Loucy (cell line): Measurements from ENCODE around the gene CYB5D1.

Source experiments
- H2AFZ ChIP-seq: fragments of 200-600 bp; sonication (generic); 2 replicates; pipeline ENCODE4 v1.6.0; 2016; ENCODE audit warnings: antibody characterized with exemption, mild to moderate bottlenecking, low read length, moderate library complexity
- H3F3A ChIP-seq: fragments of 200-600 bp; 2 replicates; pipeline ENCODE4 v1.6.0; 2016; ENCODE audit warnings: antibody characterized with exemption, low read depth, mild to moderate bottlenecking
- H3K27me3 ChIP-seq: fragments of 200-600 bp; sonication (generic); 2 replicates; pipeline ENCODE4 v1.6.1; 2014; ENCODE audit warnings: low read length, mild to moderate bottlenecking; ENCODE audit not compliant: insufficient read depth, poor library complexity, severe bottlenecking
- H3K36me3 ChIP-seq: fragments of 200-600 bp; sonication (generic); 2 replicates; pipeline ENCODE4 v1.6.1; 2016; ENCODE audit warnings: low read length; ENCODE audit not compliant: insufficient read depth
- H3K4me1 ChIP-seq: fragments of 200-600 bp; sonication (generic); 2 replicates; pipeline ENCODE4 v1.5.1; 2014; ENCODE audit warnings: low read length, mild to moderate bottlenecking; ENCODE audit not compliant: insufficient read depth, poor library complexity, severe bottlenecking
- H3K4me2 ChIP-seq: fragments of 200-600 bp; sonication (generic); 2 replicates; pipeline ENCODE4 v1.6.0; 2014; ENCODE audit warnings: antibody characterized with exemption, low read length, low read depth, mild to moderate bottlenecking; ENCODE audit not compliant: poor library complexity, severe bottlenecking
- H3K4me3 ChIP-seq: fragments of 200-600 bp; sonication (generic); 2 replicates; pipeline ENCODE4 v1.5.1; 2014; ENCODE audit warnings: low read length, mild to moderate bottlenecking, mixed read lengths; ENCODE audit not compliant: poor library complexity, severe bottlenecking
- H3K79me2 ChIP-seq: fragments of 200-600 bp; sonication (generic); 2 replicates; pipeline ENCODE4 v1.6.1; 2014; ENCODE audit warnings: low read length; ENCODE audit not compliant: insufficient read depth
- H3K9ac ChIP-seq: fragments of 200-600 bp; sonication (generic); 2 replicates; pipeline ENCODE4 v1.6.0; 2014; ENCODE audit warnings: mild to moderate bottlenecking, low read depth, low read length, moderate library complexity; ENCODE audit not compliant: poor library complexity, severe bottlenecking
- H3K9me2 ChIP-seq: fragments of 200-600 bp; sonication (generic); replicated peaks from 2 replicates; pipeline ENCODE4 v1.6.1; 2016; ENCODE audit warnings: low read depth, low read length, mixed read lengths
- H3K9me3 ChIP-seq: fragments of 200-600 bp; sonication (generic); 2 replicates; pipeline ENCODE4 v1.6.1; 2014; ENCODE audit warnings: mild to moderate bottlenecking, antibody characterized with exemption, low read length, low read depth; ENCODE audit not compliant: insufficient read depth
- H4K20me1 ChIP-seq: fragments of 200-600 bp; sonication (generic); 2 replicates; pipeline ENCODE4 v1.6.0; 2014; ENCODE audit warnings: antibody characterized with exemption, low read length, mild to moderate bottlenecking; ENCODE audit not compliant: insufficient read depth, poor library complexity, severe bottlenecking
- EZH2phosphoT487 ChIP-seq: fragments of 200-600 bp; IDR thresholded peaks from 2 replicates; pipeline ENCODE4 v1.6.1; 2018; ENCODE audit warnings: antibody characterized with exemption, mild to moderate bottlenecking, moderate library complexity, borderline replicate concordance
- TF ChIP-seq, protein P1 (sequence below): fragments of 200-600 bp; sonication (generic); conservative IDR thresholded peaks from 2 replicates; pipeline ENCODE4 v1.5.1; 2014; ENCODE audit warnings: mild to moderate bottlenecking, antibody characterized with exemption, low read length

CYB5D1 gene

DNA sequence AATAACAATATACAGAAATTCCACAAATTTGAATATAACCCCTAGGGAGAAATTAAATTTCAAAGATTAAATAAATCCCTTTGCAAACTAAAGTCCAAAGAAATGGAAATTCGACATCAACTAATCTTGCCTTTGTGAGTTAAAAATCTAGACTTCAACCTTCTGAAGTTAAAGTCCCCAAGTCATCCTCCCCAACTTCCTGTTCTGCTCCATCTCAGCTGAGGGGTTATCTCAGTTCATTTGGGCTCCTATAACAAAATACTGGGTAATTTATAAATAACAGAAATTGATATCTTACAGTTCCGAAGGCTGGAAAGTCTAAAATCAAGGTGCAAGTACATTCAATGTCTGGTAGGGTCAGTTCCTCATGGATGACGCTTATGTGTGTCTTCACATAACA, 46.6 kb upstream of the CYB5D1 start:
- Histone ChIP-seq H3K27me3 (no peaks in the 10 kb centered on the region), H3K36me3 (no peaks in the 10 kb centered on the region), H3K9me3 (no peaks in the 10 kb centered on the region), H3K9ac (no peak overlapping the region), H2AFZ (no peak overlapping the region), H3K4me3 (no peak overlapping the region), H4K20me1 (no peaks in the 10 kb centered on the region), H3K79me2 (no peaks in the 10 kb centered on the region), H3K4me1 (peaks cover 5% of the 10 kb centered on the region), H3K4me2 (no peak overlapping the region), H3K9me2 (no peaks in the 10 kb centered on the region), H3F3A (no peaks in the 10 kb centered on the region)
- TF ChIP-seq, protein P1, sequence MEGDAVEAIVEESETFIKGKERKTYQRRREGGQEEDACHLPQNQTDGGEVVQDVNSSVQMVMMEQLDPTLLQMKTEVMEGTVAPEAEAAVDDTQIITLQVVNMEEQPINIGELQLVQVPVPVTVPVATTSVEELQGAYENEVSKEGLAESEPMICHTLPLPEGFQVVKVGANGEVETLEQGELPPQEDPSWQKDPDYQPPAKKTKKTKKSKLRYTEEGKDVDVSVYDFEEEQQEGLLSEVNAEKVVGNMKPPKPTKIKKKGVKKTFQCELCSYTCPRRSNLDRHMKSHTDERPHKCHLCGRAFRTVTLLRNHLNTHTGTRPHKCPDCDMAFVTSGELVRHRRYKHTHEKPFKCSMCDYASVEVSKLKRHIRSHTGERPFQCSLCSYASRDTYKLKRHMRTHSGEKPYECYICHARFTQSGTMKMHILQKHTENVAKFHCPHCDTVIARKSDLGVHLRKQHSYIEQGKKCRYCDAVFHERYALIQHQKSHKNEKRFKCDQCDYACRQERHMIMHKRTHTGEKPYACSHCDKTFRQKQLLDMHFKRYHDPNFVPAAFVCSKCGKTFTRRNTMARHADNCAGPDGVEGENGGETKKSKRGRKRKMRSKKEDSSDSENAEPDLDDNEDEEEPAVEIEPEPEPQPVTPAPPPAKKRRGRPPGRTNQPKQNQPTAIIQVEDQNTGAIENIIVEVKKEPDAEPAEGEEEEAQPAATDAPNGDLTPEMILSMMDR: no peak
- no peak for TF ChIP-seq EZH2phosphoT487

- H3K4me2 ChIP-seq: no peak overlapping the region
- no peaks in the 10 kb centered on the region for H3F3A ChIP-seq
- no peak overlapping the region for H2AFZ ChIP-seq
- H3K9ac ChIP-seq: no peak overlapping the region
- H4K20me1 ChIP-seq: no peaks in the 10 kb centered on the region
- H3K9me2 ChIP-seq: no peaks in the 10 kb centered on the region
- no peaks in the 10 kb centered on the region for H3K79me2 ChIP-seq
- no peak for TF ChIP-seq EZH2phosphoT487
- TF ChIP-seq, protein P1: no peak
- no peaks in the 10 kb centered on the region for H3K36me3 ChIP-seq
- H3K4me3 ChIP-seq: no peak overlapping the region
- no peaks in the 10 kb centered on the region for H3K9me3 ChIP-seq
- H3K4me1 ChIP-seq: peaks cover 5% of the 10 kb centered on the region
- H3K27me3 ChIP-seq: no peaks in the 10 kb centered on the region
Measured at GRCh38 chr17:7814969-7815368, 42.8 kb upstream of the CYB5D1 start.

GRCh38 chr17:7816926-7817642, 40.7 kb upstream of the CYB5D1 start:
- TF ChIP-seq EZH2phosphoT487: no peak
- TF ChIP-seq, protein P1: no peak
- Histone ChIP-seq H3F3A (no peaks in the 10 kb centered on the region), H3K4me2 (no peak overlapping the region), H3K9ac (no peak overlapping the region), H3K9me3 (no peaks in the 10 kb centered on the region), H2AFZ (no peak overlapping the region), H3K4me1 (no peaks in the 10 kb centered on the region), H3K4me3 (no peak overlapping the region), H3K36me3 (no peaks in the 10 kb centered on the region), H3K9me2 (no peaks in the 10 kb centered on the region), H4K20me1 (no peaks in the 10 kb centered on the region), H3K79me2 (no peaks in the 10 kb centered on the region), H3K27me3 (no peaks in the 10 kb centered on the region)
